Left renal cortex interstitium (tissue), 4 donors: ENCODE measurements around the gene CCDC102A. TPM values are rescaled to one million over a fixed set of nuclear protein-coding genes. Genes with fewer than 3 reads are reported as not detected.
"Not testable (repeated sequence)": the region's sequence is repeated elsewhere in the genome, so short reads cannot be mapped to it uniquely, and the experiment has no call there.

Source experiments
- DNase-seq, 4 donors: peaks; one replicate each; pipeline ENCODE4 v3.0.0-alpha.2; 2013; ENCODE audit warnings: low read depth in 4 of 4, low spot score in 2 of 4, missing footprints in 1 of 4
- polyA plus RNA-seq, 4 donors: library from polyadenylated mRNA; unstranded; fragments of 120-200 nt; gene quantifications; one replicate each; pipeline ENCODE4 v1.2.1, GENCODE V29; 2013; ENCODE audit not compliant: insufficient read length in 4 of 4

The CCDC102A gene
- polyA plus RNA-seq, 4 donors, result 14.9 to 25.6 (median 18.6) TPM

- no peak for DNase-seq
These were observed 31.9 kb downstream of the CCDC102A start for GRCh38 chr16:57504491-57504890.

GRCh38 chr16:57504001-57504400 lies 32.4 kb downstream of the CCDC102A start:
- no peak for DNase-seq

GRCh38 chr16:57503366-57503765 lies 33.0 kb downstream of the CCDC102A start:
- DNase-seq, result no peak

- DNase-seq, result no peak
These were observed 34.2 kb downstream of the CCDC102A start for GRCh38 chr16:57502048-57502775.

GRCh38 chr16:57501492-57501891 lies 34.9 kb downstream of the CCDC102A start:
- no peak for DNase-seq

- DNase-seq, result no peak
These were observed 35.7 kb downstream of the CCDC102A start for GRCh38 chr16:57500578-57501111.

GRCh38 chr16:57499941-57500340 lies 36.4 kb downstream of the CCDC102A start:
- not testable (repeated sequence) for DNase-seq

- DNase-seq, result no peak
These were observed 38.3 kb downstream of the CCDC102A start for GRCh38 chr16:57498031-57498430.

GRCh38 chr16:57497121-57497520 lies 39.2 kb downstream of the CCDC102A start:
- no peak for DNase-seq

GRCh38 chr16:57493767-57494166 lies 42.6 kb downstream of the CCDC102A start:
- DNase-seq, result no peak

- no peak for DNase-seq
These were observed 47.1 kb downstream of the CCDC102A start for GRCh38 chr16:57489229-57489628.

- DNase-seq, result no peak
These were observed 49.2 kb downstream of the CCDC102A start for GRCh38 chr16:57486858-57487834.

- DNase-seq, result no peak
These were observed 50.2 kb downstream of the CCDC102A start, which contains the start of gene DOK4 for GRCh38 chr16:57485916-57486857. DOK4 (minus strand) TSS chr16:57486493; CDS start chr16:57479507, 6,986 bp downstream.

GRCh38 chr16:57485091-57485915 lies 51.1 kb downstream of the CCDC102A start:
- no peak for DNase-seq

GRCh38 chr16:57484515-57485005 lies 51.8 kb downstream of the CCDC102A start:
- DNase-seq, result no peak

GRCh38 chr16:57483725-57484514 lies 52.5 kb downstream of the CCDC102A start:
- DNase-seq, result no peak

- no peak for DNase-seq
These were observed 53.4 kb downstream of the CCDC102A start for GRCh38 chr16:57482845-57483545.

GRCh38 chr16:57481421-57481820 lies 55.0 kb downstream of the CCDC102A start:
- no peak for DNase-seq
